GM19328 (cell line): ENCODE data around the gene PEAR1.

Source experiments
- ATAC-seq: cut with Tn5 transposase; IDR thresholded peaks from one replicate; pipeline ENCODE4 v1.9.1; 2021; ENCODE audit warnings: mild to moderate bottlenecking, moderate library complexity; ENCODE audit not compliant: unreplicated experiment

PEAR1 gene

GRCh38 chr1:156859523-156860112 is 33.9 kb upstream of the PEAR1 start:
- no peak for ATAC-seq

- ATAC-seq, result no peak
These were observed 33.3 kb upstream of the PEAR1 start for GRCh38 chr1:156860113-156860627.

GRCh38 chr1:156860628-156861423 is 32.7 kb upstream of the PEAR1 start, which contains the start of gene NTRK1:
TSS of gene NTRK1 (plus strand) at chr1:156860865. CDS start at chr1:156860935, 70 bp downstream.
- ATAC-seq, result no peak

GRCh38 chr1:156862584-156862983 is 30.9 kb upstream of the PEAR1 start:
- ATAC-seq, result no peak

GRCh38 chr1:156862997-156863599 is 30.4 kb upstream of the PEAR1 start:
- ATAC-seq, result no peak

GRCh38 chr1:156863631-156864030 is 29.9 kb upstream of the PEAR1 start:
- no peak for ATAC-seq

GRCh38 chr1:156864796-156865195 is 28.7 kb upstream of the PEAR1 start:
- no peak for ATAC-seq

GRCh38 chr1:156865258-156865657 is 28.3 kb upstream of the PEAR1 start:
- no peak for ATAC-seq

GRCh38 chr1:156865865-156866248 is 27.7 kb upstream of the PEAR1 start:
- ATAC-seq, result no peak

- ATAC-seq, result no peak
These were observed 27.1 kb upstream of the PEAR1 start for GRCh38 chr1:156866249-156866909.

- no peak for ATAC-seq
These were observed 25.2 kb upstream of the PEAR1 start for GRCh38 chr1:156868341-156868740.

GRCh38 chr1:156869455-156869854 is 24.1 kb upstream of the PEAR1 start:
- no peak for ATAC-seq

- no peak for ATAC-seq
These were observed 19.9 kb upstream of the PEAR1 start for GRCh38 chr1:156873659-156874058.

GRCh38 chr1:156874142-156874541 is 19.4 kb upstream of the PEAR1 start:
- no peak for ATAC-seq

- no peak for ATAC-seq
These were observed 18.8 kb upstream of the PEAR1 start for GRCh38 chr1:156874572-156875340.

- no peak for ATAC-seq
These were observed 18.2 kb upstream of the PEAR1 start for GRCh38 chr1:156875341-156875615.

GRCh38 chr1:156876281-156876680 is 17.2 kb upstream of the PEAR1 start:
- ATAC-seq, result no peak

- no peak for ATAC-seq
These were observed 15.9 kb upstream of the PEAR1 start for GRCh38 chr1:156877433-156878170.

- no peak for ATAC-seq
These were observed 13.6 kb upstream of the PEAR1 start for GRCh38 chr1:156879876-156880275.

GRCh38 chr1:156880473-156880872 is 13.0 kb upstream of the PEAR1 start:
- no peak for ATAC-seq
